Activated T-cell treated with anti-CD3 and anti-CD28 coated beads for 24 hours (primary cell): ENCODE measurements around the gene PKNOX2.

Experiments
- DNase-seq: peaks from one replicate; pipeline ENCODE4 v3.0.0-alpha.2; 2020; ENCODE audit warnings: low read depth

PKNOX2 gene

DNA sequence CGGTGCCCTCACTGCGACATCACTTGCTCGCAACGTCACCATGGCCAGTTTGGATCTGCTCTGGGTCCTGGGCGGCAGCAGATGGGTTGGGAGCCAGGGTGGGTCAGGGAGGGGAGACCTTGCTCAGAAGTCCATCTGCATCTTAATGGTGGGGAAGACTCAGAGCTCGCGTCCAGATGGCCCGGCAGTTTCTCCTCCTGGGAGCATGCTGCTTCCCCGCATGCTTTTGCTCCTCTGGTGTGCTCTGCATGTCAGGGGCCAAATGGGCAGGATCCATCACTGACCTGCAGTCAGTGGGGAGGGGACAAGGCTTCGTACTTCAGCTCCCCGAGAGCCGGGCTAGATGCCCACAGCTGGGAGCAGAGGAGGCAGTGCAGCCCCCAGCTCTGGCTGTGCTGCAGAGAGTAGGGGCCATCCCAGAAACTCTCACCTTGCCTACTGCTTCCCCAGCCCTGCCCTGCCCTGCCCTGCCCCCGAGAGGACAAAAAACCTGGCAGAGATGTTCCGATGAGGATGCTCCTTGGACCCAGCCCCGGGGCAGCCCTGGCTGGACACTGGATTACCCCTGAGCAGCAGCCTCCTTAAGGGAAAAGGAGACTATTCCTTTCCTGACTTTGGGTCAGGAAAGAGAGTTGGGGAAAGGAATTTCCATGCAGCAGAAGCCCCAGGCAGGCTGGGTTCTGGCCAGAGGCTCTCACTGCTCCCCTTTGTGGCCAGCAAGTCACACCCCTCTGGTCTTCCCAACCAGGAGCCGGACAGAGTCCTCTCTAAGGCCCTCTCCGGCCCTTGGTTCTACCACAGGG lies 149.9 kb downstream of the PKNOX2 start:
- DNase-seq, result no peak

DNA sequence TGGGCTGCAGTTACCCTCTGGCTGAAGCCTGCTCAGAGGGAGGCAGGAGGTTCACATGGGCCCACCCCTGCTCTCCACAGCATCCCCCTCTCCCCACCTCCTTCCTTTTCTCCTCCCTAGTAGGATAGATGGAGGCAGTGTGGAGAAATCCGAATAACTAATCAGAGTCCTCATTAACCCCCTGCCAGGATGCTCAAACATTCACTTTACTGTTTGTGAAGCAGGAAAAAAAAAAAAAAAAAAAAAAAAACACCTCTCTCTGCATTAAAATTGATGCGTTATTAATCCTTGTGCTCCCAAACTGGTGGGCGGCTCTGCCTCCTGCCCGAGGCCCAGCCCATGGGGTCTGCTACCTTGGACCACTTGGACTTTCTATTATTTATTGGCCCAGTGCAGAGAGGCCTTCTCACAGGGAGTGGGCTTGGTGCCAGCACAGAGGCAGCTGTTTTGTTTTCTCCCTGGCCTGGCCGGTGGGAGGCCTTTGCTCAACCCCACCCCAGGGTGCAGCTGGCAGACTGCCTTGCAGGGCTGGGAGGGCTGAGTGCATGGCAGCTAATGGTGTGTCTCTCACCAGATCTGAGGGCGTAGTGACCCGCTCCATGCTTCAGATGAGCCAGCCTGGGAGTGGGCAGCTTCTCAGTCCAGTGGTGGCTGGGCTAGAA lies 150.7 kb downstream of the PKNOX2 start:
- DNase-seq, result no peak

DNA sequence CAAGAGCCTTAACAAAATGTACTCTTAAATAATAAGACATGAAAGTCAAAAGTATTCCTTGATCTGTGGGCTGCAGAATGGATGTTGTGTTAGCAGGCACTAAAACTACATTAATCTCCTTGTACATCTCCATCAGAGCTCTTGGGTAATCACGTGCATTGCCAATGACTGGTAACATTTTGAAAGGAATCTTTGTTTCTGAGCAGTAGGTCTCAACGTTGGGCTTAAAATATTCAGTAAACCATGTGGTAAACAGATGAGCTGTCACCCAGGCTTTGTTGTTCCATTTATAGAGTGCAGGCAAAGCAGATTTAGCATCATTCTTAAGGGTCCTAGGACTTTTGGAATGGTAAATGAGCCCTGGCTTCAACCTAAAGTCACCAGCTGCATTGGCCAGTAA lies 152.9 kb downstream of the PKNOX2 start:
- no peak for DNase-seq

DNA sequence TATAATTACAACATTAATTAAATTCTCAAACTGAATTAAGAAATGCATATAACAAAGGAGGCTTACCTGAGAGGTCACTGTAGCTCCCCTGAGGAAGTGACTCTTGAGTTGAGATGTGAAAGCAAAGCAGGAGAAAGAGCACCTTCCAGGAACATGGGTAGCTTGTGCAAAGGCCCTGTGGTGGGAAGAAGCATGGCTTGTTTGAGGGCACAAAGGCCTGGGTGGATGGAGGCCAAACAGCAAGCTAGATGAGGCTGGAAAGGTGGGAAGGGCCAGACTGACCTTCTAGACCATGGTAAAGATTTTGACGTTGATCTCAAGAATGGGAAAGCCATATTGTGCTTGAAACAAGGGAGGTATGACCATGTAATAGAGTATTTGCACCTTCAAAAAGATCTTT lies 155.1 kb downstream of the PKNOX2 start:
- DNase-seq, result no peak

DNA sequence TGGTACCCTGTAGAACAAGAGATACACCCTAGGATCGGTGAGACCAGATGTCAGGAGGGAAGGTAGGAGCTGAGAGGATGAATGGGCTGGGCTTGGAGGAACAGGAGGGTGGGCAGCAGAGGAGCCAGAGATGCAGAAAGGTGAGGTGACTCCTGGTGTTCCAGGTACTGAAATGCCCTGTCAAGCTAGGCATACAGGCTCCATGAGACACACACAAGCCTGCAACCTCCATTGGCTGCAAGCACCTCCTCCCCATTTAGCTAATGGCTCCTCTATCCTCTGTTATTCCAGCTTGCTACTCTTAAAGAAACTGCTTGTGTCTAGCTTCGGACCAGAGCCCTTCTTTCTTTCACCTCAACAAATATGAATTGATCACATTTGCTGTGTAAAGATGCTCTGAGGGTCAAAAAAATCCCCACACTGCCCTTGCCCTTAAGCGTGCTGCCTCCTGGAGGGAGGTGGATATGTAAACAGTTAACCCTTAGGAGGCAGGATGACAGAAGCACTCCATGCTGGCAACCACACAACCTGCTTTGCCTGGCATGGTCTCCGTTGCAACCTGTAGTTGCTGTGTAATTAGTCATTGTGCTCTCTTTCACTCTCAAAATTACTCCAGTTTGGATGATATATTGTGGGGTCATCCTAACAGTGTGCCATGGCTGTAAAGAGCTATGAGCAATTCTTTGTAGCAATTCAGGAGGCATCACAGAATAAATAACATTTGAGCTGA lies 156.0 kb downstream of the PKNOX2 start:
- no peak for DNase-seq

DNA sequence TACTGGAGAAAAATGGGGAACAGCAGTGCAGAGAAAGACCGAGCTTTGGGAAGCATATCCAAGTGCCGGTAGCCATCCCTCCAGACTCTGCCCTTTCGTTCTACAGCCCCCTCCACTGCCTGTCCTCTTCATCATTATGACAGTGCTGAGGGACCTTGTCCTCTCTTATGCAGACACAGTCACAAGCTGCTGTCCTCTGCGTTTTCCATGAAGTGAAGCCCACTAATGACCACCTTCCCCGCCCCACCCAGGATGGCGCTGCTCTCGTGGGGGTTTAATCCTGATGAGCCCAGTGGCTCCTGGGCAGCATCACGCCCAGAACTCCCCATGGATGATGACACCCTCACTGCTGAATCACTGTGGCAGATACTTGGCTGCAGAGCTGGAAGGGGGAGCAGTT lies 157.7 kb downstream of the PKNOX2 start:
- DNase-seq, result no peak

DNA sequence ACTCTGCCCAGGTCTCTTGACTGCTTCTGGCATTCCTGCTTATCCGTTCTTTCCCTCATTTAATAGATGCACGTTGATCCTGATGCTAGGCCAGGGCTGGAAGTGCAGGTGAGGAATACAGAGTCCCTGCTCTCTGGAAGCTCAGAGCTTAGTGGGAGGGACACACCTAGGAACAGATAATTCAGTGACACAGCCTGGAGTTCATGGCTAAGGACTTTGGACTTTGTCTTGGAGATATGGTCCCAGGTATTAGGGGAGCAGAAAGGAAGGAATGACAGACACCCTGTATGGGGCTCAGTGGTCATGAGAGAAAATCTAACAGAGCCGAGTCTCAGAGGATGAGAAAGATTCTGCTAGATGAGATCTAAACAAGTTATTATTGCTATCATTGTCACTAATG lies 160.6 kb downstream of the PKNOX2 start:
- no peak for DNase-seq

DNA sequence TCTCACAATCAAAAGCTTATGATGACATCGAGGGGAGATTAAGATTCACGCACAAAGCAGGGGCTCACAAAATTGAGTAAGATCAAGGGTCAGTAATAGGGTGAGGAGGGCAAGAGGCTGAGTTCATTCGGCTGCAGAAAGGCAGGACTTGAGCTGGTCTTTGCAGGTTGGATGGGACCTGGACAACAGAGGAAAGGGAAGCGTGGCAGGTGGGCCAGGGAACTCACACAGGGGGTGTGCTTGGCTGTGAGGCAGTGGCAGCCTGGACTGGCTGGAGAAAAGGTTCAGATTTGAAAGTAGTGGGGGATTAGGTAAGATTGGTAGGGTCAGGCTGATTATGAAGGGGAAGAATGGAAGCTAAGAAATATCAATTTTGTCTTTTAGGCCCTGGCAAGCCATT lies 161.6 kb downstream of the PKNOX2 start:
- DNase-seq, result no peak

DNA sequence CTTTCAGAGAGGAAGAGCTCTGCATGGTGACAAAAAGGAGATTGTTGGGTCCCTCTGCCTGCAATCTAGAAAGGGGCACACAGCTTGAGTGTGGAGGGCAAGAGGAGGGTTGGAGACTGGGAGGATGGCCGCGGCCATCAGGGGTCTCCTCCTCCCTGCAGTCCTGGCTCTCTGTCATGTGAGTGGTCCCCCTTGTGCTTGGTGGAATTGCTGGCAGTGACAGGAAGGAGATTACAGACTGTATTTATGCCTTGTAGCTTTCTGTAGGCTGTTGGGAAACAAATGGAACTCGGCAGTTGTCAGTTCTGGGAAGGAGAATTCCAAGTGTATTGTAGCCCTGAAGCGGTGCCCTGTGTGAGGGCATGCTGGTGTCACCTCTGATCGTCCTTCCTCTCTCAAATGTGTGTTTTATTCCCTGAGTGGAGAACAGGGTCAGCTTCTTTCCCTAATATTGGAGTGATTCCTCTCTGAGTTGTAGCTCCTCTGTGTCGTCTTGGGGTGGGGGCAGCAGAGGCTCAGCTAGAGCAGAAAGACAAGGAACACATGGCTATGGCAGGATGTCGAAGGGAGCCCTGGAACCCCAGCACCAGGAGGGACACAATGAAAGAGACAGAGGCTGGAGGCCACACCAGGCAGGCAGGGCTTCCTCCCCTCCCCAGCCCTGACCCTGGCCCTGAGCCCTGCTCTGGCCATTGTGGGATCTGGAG lies 163.1 kb downstream of the PKNOX2 start:
- DNase-seq, result no peak

DNA sequence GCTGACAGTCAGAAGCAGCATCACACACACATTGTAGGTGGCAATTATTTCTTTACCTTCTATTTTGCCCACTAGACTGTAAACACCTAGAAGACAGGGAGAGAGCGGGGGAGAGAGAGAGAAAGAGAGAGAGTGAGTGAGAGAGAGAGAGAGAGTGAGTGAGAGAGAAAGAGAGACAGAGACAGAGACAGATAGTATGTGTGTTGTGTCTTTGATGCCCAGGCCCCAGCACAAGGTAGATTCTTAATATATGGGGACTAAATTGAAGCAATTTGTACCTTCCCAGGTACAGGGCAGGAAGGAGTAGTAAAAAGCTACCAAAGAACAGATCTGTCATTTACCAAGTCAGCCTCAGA lies 163.7 kb downstream of the PKNOX2 start:
- DNase-seq, result no peak

DNA sequence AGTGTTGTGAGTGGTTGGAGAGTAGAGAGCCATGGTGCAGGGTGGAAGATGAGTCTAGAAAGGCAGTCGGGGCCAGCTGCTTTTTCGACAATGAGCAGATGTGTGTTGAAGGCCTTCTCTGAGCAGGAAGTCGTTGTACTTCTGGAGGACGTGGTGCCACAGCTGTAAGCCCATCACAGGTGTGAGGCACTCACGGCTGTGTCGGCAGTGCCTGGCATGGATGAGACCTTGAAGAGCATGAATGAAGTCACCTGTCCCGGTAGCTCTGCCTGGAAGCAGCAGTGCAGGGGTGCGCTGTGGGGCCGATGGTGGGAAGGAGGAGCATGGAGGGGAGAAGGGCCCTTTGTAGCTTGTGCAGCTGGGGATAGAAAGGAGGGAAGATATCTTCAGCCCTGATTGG lies 165.2 kb downstream of the PKNOX2 start:
- no peak for DNase-seq

DNA sequence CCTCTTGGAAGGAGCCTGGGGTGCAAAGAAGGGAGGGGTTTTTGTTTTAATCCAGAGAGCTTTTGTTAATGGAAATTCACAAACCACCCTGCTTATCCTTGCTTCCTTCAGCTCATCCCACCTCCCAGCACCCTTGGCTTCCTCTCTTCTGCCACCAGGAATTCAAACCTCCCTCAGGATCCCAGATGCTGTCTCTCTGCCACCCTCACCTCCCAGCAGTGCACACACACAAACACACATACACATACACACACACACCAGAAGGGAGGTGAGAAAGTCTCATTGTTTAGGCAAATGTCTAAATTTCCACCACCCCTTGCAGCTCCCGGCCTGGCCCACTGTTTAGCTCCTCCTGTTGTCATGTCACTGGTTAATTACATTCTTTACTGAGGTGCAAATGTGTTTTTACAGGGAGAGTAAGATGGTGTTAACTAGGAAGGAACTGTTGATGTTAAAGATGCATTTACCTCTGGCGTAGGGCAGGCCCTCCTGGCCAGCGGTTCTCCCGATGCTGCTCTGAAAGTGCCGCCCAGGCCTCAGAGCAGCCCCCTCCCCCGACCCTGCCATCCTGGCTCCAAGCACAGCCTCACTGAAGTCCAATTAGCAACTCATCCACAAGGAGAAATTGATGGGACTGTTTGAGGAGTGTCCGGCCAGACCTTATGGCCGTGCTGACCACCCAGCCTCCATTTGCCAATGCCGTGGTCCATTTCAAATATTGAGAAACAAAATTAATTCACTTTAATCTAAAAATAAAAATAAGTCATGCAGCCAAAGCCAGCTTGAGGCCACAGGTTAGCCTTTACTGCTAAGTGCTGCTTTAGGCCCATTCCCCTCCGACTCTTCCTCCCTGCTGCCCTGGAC lies 166.1 kb downstream of the PKNOX2 start:
- DNase-seq, result no peak

DNA sequence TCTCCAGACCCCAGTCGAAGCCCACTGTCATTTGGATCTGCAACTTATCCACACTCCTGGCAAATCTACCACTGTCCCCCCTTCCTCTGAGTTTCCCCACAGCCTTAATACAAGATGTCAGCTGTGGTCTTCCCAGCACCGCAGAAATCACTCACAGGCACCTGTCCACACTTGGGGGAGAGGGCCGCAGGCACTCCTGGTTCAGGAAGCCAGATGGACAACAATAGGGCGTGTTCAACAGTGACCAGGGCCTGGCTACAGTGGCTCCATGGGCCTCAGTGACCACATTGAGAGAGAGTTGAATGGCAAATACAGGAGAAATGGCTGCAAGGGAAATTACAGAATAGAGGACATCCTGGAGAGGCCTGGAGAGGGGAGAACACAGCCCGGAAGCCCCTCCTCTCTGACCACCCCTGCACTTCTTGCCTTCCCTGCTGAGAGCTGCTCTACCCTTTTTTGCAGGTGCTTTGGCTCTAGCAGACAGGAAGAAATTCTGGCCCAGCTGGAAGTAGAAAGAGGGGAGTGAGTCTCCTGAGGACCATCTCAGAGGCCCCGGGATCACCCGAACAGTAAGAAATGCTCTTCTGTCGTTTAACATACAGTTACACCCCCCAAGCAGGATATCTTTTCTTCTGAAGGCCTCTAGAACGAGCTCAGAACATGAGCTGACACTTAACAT lies 166.9 kb downstream of the PKNOX2 start:
- DNase-seq, result no peak

DNA sequence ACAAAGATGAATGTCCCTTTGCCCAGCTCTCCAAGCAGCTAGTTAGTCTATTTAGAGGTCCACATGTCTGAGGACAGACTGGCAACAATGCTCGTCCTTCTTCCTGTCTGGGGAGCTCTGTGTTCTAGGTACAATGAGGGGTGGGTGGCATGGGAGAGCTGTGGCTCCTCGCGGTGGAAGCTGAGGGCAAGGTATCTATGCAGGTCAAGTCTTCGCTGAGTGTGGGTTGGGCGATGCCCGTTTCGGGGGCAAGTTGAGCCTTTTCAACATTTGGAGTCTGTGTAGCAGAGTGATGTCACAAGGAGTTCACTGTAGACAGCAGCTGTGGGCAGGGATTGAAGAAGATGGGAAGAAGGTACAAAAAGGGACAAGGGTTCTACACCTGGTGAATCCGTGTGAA lies 168.3 kb downstream of the PKNOX2 start:
- no peak for DNase-seq

DNA sequence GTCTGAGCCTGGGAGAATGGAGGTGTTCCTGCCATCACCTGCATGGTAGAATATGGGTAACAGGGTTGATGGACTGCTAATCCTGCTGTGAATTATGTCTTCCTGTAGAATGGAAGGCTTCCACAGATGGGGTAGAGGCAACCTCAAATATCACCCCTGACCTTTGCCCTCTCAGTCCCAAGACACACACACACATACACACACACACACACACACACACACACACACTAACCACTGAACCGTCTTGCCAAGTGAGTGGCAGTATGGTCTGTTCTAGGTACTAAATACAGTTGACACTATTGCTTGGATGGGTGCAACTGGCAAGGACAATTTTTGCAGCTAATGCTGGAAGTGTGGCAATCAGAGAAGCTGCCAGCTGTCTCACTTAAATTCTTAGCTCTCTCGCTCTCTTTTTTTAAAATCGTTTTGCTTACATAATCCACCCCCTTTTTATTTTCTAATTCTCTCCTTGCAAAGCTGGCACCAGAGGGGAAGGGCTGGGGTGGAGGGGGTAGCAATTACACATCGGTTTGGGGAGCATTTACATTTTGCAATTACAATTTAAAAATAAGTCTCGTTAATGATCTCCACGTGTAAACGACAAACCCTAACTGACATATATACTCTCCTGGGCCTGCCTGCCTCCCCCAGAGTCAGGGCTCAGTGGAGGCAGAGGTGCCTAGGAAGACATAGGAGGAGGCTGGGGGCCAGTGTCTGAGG lies 169.0 kb downstream of the PKNOX2 start:
- no peak for DNase-seq

DNA sequence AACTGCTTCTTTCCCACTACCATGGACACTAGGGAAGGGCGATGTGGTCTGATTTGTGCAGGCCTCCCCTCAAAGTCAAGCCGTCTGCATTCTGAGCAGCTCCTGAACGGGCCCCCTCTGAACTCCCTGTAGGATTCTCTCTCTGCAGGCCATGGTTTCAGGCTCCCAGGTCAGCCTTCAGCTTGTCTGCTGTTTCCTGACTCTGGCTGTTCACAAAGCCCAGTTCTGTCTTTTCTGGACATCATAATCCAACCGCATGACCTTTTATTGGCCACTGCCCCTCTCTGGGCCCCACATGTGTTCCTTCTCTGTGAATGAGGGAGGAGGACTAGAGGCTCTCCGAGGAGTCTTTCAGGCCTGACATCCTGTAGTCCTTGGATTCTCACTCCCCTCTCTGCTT lies 170.6 kb downstream of the PKNOX2 start:
- DNase-seq, result no peak

DNA sequence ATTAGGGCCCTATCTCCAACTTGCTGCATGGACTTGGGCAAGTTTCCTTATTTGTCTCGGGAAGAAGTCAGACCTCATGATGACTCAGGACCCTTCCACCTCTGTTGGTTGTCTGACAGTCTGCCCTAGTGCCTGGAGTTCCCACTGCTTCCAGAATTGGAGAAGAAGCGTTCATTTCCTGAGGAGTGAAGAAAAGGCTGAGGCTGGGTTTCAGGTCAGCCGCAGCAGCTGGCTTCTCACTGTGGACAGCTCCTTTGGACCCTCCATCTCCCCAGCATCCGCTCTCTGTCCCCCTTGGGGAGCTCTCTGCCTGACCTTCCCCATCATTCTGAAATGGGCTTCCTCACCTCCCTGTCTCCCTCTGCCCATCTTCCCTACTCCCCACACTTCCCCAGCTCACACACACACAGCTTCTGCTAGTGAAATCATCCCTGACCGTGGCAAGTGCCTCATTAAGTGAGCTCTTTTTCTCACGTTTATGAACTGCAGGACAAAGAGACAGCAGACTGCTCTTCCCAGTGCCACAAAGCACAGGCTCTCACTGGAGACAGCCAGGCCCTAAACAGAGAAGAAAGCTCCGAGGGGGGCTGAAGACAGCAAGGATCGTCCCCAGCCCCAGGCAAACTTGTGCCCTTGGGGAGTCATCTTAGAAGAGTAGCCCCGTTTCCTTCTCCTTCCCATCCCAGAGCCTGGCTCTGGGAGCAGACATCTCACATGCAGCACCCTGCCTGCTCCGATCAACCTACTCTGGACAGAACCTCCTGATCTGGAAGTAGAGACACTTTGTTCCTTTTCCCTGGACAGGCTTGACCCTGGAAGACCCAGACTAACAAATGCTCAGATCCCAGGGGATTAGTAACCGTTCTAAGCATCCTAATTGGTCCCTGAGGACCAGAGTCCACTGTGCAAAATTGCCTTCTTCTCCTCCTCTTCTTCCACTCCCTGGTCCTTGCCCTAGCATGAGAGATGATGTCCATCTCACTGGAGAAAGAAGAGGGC lies 173.6 kb downstream of the PKNOX2 start:
- no peak for DNase-seq

DNA sequence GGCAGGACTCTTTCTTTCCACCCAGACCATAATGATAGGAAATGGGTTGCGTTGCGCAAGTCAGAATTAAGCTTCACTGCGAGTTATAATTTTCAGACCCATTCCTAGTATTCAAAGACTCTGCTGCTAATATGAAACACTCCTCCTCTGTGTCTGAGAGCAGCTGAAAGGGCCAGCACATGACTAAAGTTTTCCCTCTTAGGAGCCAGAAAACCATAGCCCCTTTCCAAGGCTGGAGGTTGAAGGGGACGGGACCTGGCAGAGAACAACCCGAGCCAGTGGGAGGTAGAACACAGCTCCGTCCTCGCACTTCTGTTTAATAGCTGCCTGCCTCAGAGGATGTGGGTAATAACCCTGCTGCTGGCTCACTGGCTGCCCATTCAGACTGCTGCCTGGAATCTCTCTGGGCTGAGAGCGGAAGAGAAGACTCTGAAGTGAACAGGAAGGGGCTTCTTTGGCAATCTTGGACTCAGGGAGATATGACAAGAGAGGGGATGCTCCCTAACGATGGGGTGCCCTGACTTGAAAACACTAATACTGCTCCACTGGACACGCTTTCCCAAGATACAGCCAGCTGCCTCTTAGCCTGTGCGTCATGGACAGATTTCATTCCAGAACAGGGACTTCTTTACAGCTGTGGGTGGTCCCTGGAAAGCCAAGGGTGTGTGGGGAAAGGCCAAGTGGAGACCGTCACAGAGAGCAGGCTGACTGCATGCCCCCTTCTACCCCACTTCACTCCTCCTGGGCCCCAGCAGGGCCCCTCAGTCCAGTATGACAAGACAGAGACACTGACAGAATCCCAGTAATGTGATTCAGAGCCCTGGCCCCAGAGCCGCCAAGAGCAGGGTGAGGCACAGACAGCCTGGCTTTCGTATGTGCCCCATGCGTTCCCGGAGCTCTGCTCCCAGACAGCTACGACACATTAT lies 174.6 kb downstream of the PKNOX2 start:
- no peak for DNase-seq
